ENCODE measurements around the gene PIAS2.

GRCh38 chr18:46761059-46761769, 156.1 kb downstream of the PIAS2 start:
- TF ChIP-seq POLR2A (IDR thresholded peaks at IDR 0.05) (no peak), CTCF (IDR thresholded peaks at IDR 0.05) (no peak)

All from Peyer's patch (tissue), 4 donors.